Thymus (tissue), 11 donors: ENCODE results near the gene CHTF8. TPM values are rescaled to one million over a fixed set of nuclear protein-coding genes. Genes with fewer than 3 reads are reported as not detected.

Source experiments
- DNase-seq, 9 donors: peaks; one replicate each; pipeline ENCODE4 v3.0.0-alpha.2; 2013; ENCODE audit warnings: low spot score in 9 of 9, low read depth in 6 of 9, missing footprints in 1 of 9
- H3K27ac ChIP-seq, 2 donors: one replicate each; pipeline ENCODE4 v1.5.1; 2013; ENCODE audit warnings: control low read depth in 1 of 2, low read depth in 1 of 2, low read length in 1 of 2, mild to moderate bottlenecking in 1 of 2, moderate library complexity in 1 of 2
- H3K27me3 ChIP-seq, 2 donors: one replicate each; pipeline ENCODE4 v1.5.1; 2013; ENCODE audit warnings: low read length in 1 of 2; ENCODE audit not compliant: control insufficient read depth in 2 of 2, insufficient read depth in 1 of 2
- H3K36me3 ChIP-seq, 2 donors: one replicate each; pipeline ENCODE4 v1.5.1; 2013; ENCODE audit warnings: low read length in 1 of 2, mild to moderate bottlenecking in 1 of 2, moderate library complexity in 1 of 2; ENCODE audit not compliant: control insufficient read depth in 2 of 2, insufficient read depth in 2 of 2
- H3K4me1 ChIP-seq, 2 donors: one replicate each; pipeline ENCODE4 v1.5.1; 2013; ENCODE audit warnings: low read length in 2 of 2; ENCODE audit not compliant: control insufficient read depth in 2 of 2, insufficient read depth in 2 of 2
- H3K4me3 ChIP-seq, 2 donors: one replicate each; pipeline ENCODE4 v1.5.1; 2013; ENCODE audit warnings: low read length in 2 of 2, control low read depth in 1 of 2, mild to moderate bottlenecking in 1 of 2
- H3K9me3 ChIP-seq, 2 donors: one replicate each; pipeline ENCODE4 v1.5.1; 2013; ENCODE audit warnings: low read length in 1 of 2, mild to moderate bottlenecking in 1 of 2; ENCODE audit not compliant: control insufficient read depth in 2 of 2, insufficient read depth in 1 of 2
- WGBS: extraction: QIAGEN DNeasy Blood & Tissue Kit; methylation state at CpG from one replicate; pipeline ENCODE4 v1.1.7; 2013; 5-methylcytosine and 5-hydroxymethylcytosine counted together
- polyA plus RNA-seq: library from polyadenylated mRNA; stranded (reverse); fragments of 200-250 nt; gene quantifications from one replicate; pipeline ENCODE4 v1.2.3, GENCODE V29; 2013
- total RNA-seq: library from RNA; stranded (reverse); fragments of 120-200 nt; gene quantifications from one replicate; pipeline ENCODE4 v1.2.4, GENCODE V29; 2013
- donor health status: healthy.

Gene CHTF8
- total and polyA plus RNA-seq, 2 donors: 35.3 to 64.4 TPM

DNA sequence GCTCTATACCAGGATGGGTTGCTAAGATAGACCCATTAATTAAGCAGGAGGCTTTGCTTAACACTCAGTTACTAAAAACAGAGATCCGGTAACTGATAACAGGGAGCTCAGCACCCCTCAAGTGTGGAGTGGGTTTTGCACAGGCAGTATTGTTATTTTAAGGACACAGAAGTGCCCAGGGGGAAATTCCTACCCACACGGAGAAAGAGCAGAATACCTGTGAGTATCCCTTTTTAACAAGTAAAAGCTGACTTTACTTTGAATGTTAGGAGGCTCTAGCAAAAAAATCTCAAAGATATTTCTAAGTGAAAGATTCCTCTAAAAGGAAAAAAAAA lies 59.8 kb downstream of the CHTF8 start:
- Histone ChIP-seq H3K36me3 (no peaks in the 10 kb centered on the region), H3K4me3 (no peak overlapping the region), H3K9me3 (no peaks in the 10 kb centered on the region), H3K4me1 (peaks cover 3 to 12% of the 10 kb centered on the region in 2 donors), H3K27me3 (no peaks in the 10 kb centered on the region), H3K27ac (peak overlapping the region in 1 of 2 donors; percentile 57)
- no peak for DNase-seq
- WGBS: 94% methylated on average over 2 of the region's 2 CpGs

DNA sequence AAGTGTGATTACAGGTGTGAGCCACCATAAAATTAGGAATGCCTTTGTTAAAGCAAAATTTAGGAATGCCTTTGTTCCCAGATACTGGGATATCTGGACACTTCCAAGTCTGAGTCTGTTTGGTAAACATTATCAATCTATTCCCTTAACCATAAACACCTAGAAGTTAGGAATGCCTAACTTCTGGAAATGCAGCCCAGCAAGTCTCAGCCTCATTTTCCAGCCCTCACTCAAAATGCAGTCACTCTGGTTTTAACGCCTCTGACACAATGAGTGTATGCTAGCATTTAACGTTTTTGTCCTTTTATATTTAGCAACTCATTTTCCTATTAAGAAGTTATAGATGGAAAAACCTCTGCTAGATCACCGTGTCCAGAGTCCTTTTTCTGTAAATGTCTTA lies 61.4 kb downstream of the CHTF8 start:
- Histone ChIP-seq H3K27me3 (no peaks in the 10 kb centered on the region), H3K4me1 (peaks cover 3 to 12% of the 10 kb centered on the region in 2 donors), H3K9me3 (no peaks in the 10 kb centered on the region), H3K36me3 (no peaks in the 10 kb centered on the region), H3K27ac (no peak overlapping the region), H3K4me3 (no peak overlapping the region)
- no peak for DNase-seq
- 93% methylated on average over 3 of the region's 3 CpGs for WGBS

DNA sequence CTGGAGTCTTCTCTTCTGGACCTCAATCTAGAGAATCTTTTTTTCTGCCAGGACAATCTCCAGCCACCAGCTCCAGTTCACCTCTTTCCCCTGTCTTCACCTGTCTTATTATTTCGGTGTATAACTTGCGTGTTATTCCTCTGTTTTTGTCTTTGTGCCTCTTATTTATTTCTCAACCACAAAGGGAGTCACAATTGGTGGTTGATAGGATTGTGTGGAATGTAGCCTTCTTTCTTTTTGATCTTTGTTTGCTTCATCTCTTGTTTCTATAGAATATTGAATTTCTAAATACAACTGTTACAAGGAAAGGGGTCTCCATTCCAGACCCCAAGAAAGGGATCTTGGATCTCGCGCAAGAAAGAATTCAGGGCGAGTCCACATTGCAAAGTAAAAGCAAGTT lies 62.9 kb downstream of the CHTF8 start:
- peaks cover 3 to 17% of the 10 kb centered on the region in 2 donors for H3K4me1 ChIP-seq
- no peaks in the 10 kb centered on the region for H3K36me3 ChIP-seq
- H3K27me3 ChIP-seq: no peaks in the 10 kb centered on the region
- no peaks in the 10 kb centered on the region for H3K9me3 ChIP-seq
- no peak for DNase-seq
- H3K27ac ChIP-seq: no peak overlapping the region
- no peak overlapping the region for H3K4me3 ChIP-seq
- 99% methylated on average over 5 of the region's 5 CpGs for WGBS

Other genes with a start within 250 kb of the CHTF8 start
- gene HAS3, start 26.9 kb downstream of the CHTF8 start, total RNA-seq: 0.09 TPM
- gene HAS3, start 26.9 kb downstream of the CHTF8 start, polyA plus RNA-seq: 0.89 TPM
- gene UTP4, start 61 bp upstream of the CHTF8 start, total RNA-seq: 18.5 TPM
- 19.4 TPM for gene UTP4, start 61 bp upstream of the CHTF8 start, polyA plus RNA-seq
- gene SNTB2, start 54.6 kb upstream of the CHTF8 start, total RNA-seq: 7.2 TPM
- gene SNTB2, start 54.6 kb upstream of the CHTF8 start, polyA plus RNA-seq: 11.2 TPM
- 15.1 TPM for gene VPS4A, start 178.8 kb upstream of the CHTF8 start, total RNA-seq
- 28.4 TPM for gene VPS4A, start 178.8 kb upstream of the CHTF8 start, polyA plus RNA-seq
- 9.8 TPM for gene PDF, start 198.0 kb upstream of the CHTF8 start, total RNA-seq
- 2.1 TPM for gene PDF, start 198.0 kb upstream of the CHTF8 start, polyA plus RNA-seq
- gene COG8, start 207.0 kb upstream of the CHTF8 start, total RNA-seq: 21.4 TPM
- gene COG8, start 207.0 kb upstream of the CHTF8 start, polyA plus RNA-seq: 20.5 TPM
- 23.1 TPM for gene NIP7, start 207.2 kb upstream of the CHTF8 start, total RNA-seq
- gene NIP7, start 207.2 kb upstream of the CHTF8 start, polyA plus RNA-seq: 23.5 TPM
- gene TMED6, start 219.2 kb upstream of the CHTF8 start, total RNA-seq: 0.14 TPM
- 1.2 TPM for gene TMED6, start 219.2 kb upstream of the CHTF8 start, polyA plus RNA-seq